Liver (tissue), 3 donors: Measurements from ENCODE around the gene RARB.

Source experiments
- CTCF ChIP-seq: fragments of 150-350 bp; IDR thresholded peaks from 2 replicates; pipeline ENCODE4 v1.5.1; 2017; ENCODE audit warnings: improper control_type of control experiment, low read depth, low read length; ENCODE audit not compliant: missing input control
- FOXA1 ChIP-seq: IDR thresholded peaks from 2 replicates; pipeline ENCODE4 v1.6.1; 2016; ENCODE audit warnings: antibody characterized with exemption
- HNF4G ChIP-seq: IDR thresholded peaks from 2 replicates; pipeline ENCODE4 v1.6.1; 2016; ENCODE audit warnings: antibody characterized with exemption
- JUND ChIP-seq, 2 donors: IDR thresholded peaks; 2 replicates each; pipeline ENCODE4 v1.6.1; 2016; ENCODE audit warnings: antibody characterized with exemption in 2 of 2
- REST ChIP-seq: IDR thresholded peaks from 2 replicates; pipeline ENCODE4 v1.6.1; 2016; ENCODE audit warnings: antibody characterized with exemption, mild to moderate bottlenecking
- SP1 ChIP-seq: IDR thresholded peaks from 2 replicates; pipeline ENCODE4 v1.6.1; 2018; ENCODE audit warnings: antibody characterized with exemption, mild to moderate bottlenecking
- YY1 ChIP-seq: IDR thresholded peaks from 2 replicates; pipeline ENCODE4 v1.6.1; 2016; ENCODE audit warnings: antibody characterized with exemption, mild to moderate bottlenecking
- donor health status: healthy.
- donor health status: healthy.

- no peak for TF ChIP-seq JUND (IDR thresholded peaks at IDR 0.05)
- TF ChIP-seq YY1: no peak
- no peak for TF ChIP-seq HNF4G
- no peak for TF ChIP-seq CTCF
- no peak for TF ChIP-seq REST
- TF ChIP-seq SP1: no peak
- TF ChIP-seq FOXA1: no peak
These were observed 203.9 kb downstream of the RARB start for GRCh38 chr3:25631989-25632388.
